Measurements from ENCODE around the gene TTC28.
"Not testable (repeated sequence)": the region's sequence is repeated elsewhere in the genome, so short reads cannot be mapped to it uniquely, and the experiment has no call there.

The TTC28 gene

DNA sequence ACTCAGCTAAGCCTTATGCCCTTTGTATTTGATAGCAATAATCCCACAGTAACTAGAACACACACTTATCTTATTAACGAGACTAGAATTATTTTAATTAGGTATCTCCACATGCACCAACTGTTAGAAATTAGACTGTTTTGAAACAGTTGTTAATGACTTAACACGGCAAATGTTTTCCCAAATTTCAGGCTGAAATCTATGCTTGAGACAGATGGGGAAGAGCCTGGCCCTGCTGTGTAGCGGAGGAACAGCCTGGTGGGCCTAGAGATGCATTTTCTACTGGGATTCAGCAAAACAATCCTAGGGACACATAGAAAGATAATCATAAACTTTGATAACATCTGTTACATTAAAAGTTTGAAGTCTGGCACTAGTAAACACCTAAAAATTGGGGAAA, 273.4 kb downstream of the TTC28 start:
- no peak for DNase-seq (ENCODE audit: low read depth)

DNA sequence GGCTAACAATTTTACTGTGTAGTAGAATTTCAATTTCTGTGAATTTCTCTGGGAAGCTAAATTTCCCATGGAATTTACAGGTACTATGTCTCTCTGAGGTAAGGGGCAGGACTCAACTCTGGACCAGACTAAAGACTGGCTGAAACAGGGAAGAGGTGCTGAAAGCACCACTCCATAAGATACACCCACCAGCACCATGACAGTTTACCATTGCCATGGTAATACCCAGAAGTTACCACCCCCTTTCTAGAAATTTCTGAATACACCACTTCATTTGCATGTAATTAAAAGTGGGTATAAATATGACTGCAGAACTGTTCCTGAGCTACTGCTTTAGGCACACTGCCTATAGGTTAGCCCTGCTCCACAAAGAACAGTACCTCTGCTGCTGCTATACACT, 274.1 kb downstream of the TTC28 start:
- DNase-seq (ENCODE audit: low read depth) = no peak

DNA sequence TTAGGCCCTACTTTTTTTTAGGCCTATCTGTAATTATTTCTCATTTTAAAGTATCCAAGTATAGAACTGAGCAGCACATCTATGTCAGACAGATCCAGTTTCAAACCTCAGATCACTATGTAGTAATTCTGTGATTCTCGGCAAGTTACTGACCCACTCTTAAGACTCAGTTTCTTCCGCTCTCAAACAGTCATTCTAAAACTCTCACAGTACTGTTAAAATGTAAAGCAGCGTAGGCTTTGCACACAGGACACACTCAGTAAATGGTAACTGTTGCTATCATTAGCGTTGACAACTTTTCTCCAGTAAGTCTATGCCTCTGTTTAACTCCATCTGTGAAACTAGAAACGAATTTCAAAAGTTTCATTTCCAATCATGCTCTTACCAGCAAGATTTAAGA, 277.1 kb downstream of the TTC28 start:
- no peak for DNase-seq (ENCODE audit: low read depth)

DNA sequence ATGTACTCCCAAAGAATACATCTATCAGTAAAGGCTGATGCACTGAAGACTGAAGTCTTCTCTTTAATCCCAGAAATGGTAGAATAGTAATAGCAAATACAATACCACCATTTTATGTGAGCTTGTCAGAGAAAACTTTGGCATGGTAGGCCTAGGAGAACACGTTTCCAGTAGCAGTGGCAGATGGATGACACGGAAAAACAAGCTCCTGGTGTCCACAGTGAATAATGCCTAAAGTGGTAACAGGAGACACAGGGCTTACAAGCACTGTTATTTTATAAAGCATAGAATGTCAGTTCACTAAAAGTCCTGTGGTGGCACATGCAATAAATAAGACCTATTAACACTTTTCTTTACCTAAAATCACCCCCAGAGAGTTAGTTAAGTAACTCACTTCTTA, 277.6 kb downstream of the TTC28 start:
- DNase-seq (ENCODE audit: low read depth) = no peak

DNA sequence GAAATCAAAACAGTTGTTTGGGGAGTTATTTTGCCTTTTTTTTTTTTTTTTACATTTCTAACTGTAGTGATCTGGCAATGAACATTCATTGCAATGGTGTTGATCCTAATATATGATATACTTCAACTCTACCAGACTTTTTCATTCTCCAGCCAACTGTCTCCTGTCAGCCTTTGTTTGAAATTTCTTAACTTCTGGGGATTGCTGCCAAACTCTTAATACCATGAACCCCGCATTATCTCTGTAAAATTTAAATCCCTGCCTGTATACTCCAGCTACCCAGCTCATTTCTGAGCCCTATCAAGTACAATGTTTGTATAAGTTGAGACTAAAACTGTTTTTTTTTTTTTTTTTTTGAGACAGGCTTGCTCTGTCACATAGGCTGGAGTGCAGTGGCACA, 280.7 kb downstream of the TTC28 start:
- no peak for DNase-seq (ENCODE audit: low read depth)

DNA sequence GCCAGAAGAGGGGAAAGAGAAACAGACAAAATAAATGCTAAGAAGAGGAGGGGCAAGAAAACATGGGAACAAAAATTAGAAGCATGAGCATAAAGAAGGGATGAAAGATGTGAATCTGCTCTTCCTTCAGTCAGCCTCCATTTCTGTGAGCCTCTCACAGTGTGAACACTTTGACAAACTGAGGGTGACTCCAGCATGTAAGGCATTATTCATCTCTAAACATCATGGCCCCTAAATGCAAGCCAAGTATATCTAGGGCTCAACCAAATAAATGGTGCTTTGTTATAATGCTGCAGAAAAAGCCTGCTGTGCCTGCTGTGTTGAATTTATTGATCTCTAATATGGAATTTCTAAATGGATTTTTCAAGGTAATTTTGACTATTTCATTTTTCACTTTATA, 281.3 kb downstream of the TTC28 start:
- DNase-seq (ENCODE audit: low read depth) = no peak

DNA sequence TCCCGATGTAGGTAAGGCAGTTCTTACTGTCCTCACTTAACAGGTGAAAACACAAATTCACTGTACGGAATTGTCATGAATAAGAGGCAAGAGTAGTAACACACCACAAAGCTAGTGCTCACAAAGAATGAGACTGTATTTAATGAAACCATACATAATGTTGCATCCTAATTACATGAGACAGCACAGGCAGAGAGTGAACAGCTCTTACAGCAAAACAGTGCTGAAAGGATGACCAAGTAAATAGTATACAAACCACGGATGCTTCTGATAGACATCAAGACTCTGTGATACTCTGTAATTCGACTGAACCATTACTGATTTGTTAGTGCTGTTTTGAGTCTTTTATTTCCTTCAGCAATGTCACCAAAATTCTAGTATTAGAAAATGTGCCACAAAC, 282.3 kb downstream of the TTC28 start:
- no peak for DNase-seq (ENCODE audit: low read depth)

DNA sequence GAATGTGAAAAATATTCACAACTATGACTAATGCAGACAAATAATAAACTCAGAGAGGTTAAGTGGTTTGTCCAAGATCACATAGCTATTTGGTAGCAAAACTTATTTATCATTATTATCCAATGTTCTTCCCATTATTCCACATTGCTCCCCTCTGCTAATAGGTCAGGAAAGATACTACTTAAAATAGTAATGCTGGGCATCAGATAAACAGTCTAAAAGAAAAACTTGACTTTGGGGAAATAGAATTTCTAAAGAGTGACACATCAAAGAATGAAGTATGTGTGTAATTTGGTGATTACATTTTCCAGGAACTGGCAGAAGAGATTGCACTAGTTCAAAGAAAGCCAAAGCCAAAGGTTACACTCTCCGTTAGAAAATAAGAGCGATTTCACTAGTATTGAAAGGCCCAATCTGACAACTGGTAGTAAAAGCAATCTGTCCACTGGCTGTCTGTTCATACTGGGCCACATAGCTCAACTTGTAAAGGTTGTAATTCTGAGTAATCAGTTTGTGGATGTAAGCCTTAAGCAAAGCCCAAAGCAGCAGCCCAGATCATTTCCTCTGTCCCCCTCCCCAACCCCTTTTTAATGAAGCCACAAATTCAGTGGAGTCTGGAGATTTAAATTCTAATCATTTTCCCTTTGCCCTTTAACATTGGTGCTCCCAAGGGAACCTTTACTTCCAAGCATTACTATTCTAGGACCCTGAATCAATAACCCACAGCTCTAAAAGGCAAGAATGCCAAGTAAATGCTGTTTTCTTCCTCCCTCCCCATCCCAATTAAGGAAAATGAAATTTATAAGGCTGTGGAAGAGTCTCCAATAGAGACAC, 283.5 kb downstream of the TTC28 start:
- no peak for DNase-seq (ENCODE audit: low read depth)

DNA sequence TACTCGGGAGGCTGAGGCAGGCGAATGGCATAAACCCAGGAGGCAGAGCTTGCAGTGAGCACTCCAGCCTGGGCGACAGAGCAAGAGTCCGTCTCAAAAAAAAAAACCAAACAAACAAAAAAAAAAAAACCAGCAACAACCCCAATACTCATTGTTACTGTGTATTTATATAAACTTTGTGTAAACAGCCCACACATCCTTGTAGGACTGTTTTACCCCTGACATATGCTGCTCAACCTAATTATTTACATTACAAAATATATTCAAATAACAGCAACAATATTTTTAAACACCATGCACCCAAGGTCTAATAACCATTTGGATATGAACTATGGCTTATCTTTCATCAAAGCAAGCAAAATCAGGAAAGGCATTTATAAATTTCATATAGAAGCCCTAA, 284.1 kb downstream of the TTC28 start:
- DNase-seq (ENCODE audit: low read depth) = no peak

DNA sequence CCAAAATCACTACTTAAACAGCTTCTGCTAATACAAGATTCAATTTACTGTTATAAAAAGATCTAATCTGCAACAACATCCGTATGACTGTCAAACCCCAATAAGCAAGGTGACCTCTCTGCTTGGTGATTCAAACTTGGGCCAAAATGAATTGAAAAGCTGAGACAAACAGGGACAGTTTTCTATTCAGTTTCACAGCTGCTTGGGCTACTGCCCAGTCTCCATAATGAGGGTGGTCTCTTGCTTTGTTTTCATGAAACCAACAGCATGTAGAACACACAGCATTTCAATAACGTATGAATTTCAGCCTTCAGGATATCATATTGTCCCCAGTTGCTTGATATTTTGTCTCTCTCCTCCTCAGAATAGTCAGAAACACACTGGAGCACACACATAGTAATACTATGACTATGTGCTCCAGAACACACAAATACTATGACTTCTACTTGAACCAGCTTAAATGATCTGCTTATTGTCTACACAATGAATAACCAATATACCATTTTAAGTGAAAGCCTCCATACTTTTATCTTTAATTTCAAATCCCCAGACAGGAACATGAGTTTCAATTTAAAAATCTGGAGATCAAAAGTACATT, 285.0 kb downstream of the TTC28 start:
- DNase-seq (ENCODE audit: low read depth) = no peak

DNA sequence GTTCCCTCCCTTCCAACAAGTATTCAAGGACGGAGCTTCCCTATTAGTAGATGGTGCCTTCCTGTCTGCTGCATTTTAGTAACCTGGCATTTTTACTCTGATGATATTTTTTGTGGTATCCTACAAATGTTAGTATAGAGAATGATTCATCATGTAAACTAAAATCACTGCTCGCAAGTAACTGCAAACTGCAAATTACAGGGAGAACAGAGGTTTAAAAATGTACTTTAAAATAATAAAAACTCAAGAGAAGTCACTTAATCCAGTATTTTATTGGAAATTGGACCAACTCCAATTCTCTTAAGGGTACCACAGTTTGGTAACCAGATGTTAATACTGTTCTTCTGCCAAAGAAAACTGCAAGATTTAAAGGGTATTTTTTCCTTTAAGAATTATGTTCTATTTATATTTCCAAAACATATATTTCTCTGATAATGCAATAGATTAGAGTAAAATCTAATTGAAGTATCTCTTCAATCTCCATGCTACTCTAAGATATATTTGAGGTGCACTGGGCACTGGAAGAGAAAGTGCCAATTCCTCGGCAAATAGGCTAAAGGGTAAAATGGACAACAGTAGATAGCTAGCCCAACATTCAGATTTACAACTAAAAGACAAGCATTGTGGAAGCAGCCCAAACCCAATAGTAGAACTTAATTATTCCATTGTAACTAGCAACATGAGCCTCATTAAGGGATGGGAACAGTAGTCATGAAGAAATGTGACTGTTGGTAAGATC, 298.0 kb downstream of the TTC28 start:
- DNase-seq (ENCODE audit: low read depth) = no peak

DNA sequence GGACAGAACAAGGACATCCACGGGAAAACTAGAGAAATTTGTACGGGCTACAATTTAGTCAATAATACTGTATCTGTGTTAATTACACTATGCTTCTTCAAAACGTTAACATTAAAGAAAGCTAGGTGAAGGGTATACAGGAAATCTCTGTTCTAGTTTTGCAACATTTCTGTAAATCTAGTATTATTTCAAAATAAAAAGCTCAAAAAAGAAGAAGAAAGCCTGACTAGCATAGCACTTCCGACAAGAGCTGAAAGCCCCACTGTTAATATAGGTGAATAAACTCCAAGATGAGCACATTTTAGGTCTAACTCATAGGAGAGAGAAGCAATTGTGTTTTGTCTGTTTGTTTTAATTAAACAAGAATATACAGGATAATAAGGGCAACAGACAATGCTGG, 299.7 kb downstream of the TTC28 start:
- DNase-seq (ENCODE audit: low read depth) = no peak

DNA sequence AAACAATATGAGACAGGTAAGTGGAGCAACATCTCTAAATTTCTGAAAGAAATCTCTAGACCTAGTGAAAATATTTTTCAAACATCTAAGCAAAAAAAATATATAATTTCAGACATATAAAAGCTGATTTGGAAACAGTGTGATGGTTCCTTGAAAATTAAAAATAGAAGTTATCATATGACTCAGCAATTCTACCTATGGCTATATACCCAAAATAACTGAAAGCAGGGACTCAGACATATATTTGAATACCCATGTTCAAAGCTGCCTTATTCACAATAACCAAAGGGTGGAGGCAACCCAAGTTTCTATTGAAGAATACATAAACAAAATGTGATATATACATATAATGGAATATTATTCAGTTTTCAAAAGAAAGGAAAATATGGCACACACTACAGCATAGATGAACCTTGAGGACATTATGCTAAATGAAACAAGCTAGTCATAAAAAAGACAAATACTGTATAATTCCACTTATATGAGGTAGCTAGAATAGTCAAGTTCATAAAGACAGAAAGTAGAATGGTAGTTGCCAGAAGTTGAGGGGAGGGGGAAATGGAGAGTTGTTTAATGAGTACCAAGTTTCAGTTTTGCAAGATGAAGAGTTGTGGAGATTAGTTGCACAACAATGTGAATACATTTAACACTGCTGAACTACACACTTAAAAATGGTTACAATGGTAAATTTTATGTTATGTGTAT, 300.4 kb downstream of the TTC28 start:
- no peak for DNase-seq (ENCODE audit: low read depth)

DNA sequence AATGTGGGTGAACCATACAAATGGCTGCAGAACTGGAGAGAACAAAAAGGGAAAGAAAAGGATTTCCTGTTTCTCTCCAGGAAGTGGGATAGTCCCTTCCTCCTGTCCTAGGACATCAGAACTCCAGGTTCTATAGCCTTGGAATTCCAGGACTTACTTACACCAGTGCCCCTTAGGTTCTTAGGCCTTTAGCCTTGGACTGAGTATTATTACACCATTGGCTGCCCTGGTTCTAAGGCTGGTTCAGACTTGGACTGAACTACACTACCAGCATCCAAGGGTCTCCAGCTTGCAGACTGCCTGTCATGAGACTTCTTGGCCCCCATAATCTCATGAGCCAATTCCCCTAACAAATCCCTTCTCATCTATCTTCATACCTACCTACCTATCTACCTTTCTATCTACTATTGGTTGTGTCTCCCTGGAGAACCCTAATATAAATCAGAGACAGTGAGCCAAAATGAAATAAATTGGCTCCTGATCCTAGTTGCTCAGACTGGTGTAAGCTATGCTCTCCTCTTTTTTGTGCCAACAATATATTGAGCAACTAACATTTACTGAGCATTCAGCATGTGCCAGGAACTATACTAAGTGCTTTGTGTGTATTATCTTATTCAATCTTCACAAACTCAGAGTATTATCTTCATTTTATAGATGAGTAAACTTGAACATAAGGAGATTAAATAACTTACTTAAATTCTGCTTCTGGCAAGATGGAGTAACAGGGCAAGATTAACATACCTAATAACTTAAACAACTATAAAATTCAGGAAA, 303.7 kb downstream of the TTC28 start:
- no peak for DNase-seq (ENCODE audit: low read depth)

DNA sequence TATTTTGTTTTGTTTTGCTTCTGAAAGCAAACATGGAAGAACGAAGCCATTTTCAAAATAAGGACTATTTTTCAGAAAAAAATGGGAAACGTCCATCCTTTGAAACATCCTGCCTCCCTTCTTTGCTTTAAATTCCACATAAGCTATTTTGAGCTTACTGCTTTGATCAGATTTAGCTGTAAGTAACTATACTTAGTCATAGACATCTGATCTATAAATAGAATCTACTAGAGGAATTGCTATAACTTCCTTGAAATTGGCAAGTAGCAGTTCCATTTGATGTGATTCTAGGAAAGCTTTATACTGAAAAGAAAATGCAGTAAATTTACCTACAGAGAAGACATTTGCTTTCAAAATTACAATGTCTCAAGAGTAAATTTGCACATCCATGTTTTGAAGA, 305.8 kb downstream of the TTC28 start:
- no peak for DNase-seq (ENCODE audit: low read depth)

DNA sequence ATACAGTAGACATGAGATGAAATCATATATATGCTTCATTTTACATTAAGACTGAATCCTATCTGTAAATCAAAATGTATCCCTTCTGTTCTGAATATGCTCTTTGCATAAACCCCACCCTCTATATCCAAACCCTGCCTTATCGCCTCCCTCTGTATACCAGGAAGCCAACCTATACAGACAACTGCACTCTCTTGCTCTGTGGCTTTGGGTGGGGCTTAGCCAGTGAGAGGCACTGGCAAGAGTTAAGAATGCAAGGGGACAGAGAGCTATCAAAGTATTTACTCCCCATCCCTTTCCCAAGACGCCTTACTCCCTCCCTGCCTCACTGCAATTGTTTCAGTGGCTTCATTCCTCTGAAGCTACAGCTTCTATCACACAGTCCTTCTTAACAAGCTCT, 309.8 kb downstream of the TTC28 start:
- no peak for DNase-seq (ENCODE audit: low read depth)

DNA sequence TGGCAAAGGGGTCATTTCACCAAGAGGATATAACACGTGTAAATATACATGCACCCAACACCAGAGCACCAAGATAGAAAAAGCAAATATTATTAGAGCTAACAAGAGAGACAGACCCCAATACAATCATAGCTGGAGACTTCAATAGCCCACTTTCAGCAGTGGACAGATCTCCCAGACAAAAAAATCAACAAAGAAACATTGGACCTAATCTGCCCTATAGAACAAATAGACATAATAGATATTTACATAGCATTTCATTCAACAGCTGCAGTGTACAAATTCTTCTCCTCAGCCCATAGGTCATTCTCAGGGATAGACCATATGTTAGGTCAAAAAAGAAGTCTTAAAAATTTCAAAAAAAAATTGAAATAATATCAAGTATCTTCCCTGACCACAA, 312.8 kb downstream of the TTC28 start:
- no peak for DNase-seq (ENCODE audit: low read depth)

DNA sequence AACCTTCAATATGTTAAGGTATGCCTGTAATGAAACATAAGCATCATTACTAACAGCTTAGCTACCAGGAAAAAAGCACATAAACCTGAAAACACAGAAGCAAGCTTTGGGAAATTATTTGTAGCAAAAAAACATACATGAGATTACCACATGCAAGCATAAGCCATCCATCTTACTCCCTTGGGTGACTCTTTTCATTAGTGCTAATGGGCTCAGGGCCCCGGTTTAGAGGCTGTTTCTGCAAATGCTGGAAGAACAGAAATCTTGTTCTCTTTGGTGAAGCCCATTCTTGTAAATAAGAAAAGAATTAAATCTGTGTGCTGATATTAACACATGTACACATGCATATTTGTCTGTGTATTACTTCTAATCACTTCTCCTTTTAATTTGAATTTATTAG, 314.3 kb downstream of the TTC28 start:
- no peak for DNase-seq (ENCODE audit: low read depth)

DNA sequence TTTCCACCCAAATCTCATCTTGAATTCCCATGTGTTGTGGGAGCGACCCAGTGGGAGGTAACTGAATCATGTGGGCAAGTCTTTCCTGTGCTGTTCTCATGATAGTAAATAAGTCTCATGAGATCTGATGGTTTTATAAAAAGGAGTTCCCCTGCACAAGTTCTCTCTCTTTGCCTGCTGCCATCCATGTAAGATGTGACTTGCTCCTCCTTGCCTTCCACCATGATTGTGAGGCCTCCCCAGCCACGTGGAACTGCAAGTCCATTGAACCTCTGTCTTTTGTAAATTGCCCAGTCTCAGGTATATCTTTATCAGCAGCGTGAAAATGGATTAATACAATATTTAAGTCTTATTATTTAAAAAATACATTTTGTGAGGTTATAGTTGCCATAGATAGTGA, 315.5 kb downstream of the TTC28 start:
- DNase-seq (ENCODE audit: low read depth) = not testable (repeated sequence)

DNA sequence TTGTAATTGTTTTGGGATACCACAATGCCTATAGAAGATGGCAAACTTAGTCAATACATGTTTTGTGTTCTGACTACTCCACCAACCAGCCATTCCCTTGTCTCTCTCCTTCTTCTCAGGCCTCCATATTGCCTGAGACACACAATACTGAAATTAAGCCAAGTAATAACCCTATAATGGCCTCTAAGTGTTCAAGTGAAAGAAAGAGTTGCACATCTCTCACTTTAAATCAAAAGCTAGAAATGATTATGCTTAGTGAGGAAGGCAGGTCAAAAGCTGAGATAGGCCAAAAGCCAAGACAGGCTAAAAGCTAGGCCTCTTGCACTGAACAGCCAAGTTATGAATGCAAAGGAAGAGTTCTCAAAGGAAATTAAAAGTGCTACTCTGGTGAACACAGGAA, 318.7 kb downstream of the TTC28 start:
- no peak for DNase-seq (ENCODE audit: low read depth)

DNA sequence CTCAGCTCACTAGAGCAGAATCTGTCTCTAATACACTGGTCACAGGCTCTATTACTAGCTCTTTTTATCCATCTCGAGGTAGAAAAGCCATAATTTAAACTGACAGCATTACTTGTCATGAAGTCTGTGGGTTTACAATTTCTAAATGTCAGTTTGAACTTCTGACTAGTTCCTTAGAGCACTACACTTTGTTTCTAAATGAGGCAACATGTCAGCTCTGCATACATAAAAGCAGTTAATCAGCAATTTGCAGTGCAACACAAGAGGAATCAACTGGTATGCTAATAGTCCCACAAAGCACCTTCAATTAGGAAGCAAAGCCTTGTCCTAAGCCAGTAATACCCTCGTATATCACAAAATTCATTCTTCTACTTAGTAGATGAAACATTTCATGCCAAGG, 321.3 kb downstream of the TTC28 start:
- no peak for DNase-seq (ENCODE audit: low read depth)

DNA sequence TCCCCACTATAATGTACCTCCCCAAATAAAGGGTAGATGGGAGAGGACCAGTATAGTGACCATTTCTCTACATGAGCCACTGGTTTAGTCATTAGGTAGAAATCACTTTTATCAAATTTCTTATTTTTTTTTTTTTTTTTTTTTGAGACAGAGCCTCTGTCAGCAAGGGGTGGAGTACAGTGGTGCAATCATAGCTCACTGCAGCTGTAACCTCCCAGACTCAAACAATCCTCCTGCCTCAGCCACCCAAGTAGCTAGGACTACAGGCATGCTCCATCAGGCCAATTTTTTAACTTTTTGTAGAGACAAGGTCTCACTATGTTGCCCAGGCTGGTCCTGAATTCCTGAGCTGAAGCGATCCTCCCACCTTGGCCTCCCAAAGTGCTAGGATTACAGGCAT, 322.4 kb downstream of the TTC28 start:
- DNase-seq (ENCODE audit: low read depth) = no peak

All from activated T-helper 1 cell treated with Interleukin-2 at 50 U/mL for 16 hours (primary cell).